OCI-LY1 (cell line): ENCODE measurements around the gene PDXDC1.
"Not testable (repeated sequence)": the region's sequence is repeated elsewhere in the genome, so short reads cannot be mapped to it uniquely, and the experiment has no call there.

Source experiments
- H2AFZ ChIP-seq: fragments of 200-600 bp; sonication (generic), shearing (Covaris generic); 2 replicates; pipeline ENCODE4 v1.6.0; 2014; ENCODE audit warnings: antibody characterized with exemption, mild to moderate bottlenecking, low read length
- H3F3A ChIP-seq: fragments of 200-600 bp; sonication (generic), shearing (Covaris generic); 2 replicates; pipeline ENCODE4 v1.6.0; 2014; ENCODE audit warnings: mild to moderate bottlenecking, antibody characterized with exemption, low read length, moderate library complexity; ENCODE audit not compliant: insufficient read depth
- H3K27ac ChIP-seq: fragments of 200-600 bp; sonication (generic); 2 replicates; pipeline ENCODE4 v1.5.1; 2014; ENCODE audit warnings: low read length, mixed run types, mild to moderate bottlenecking, low read depth; ENCODE audit not compliant: poor library complexity, severe bottlenecking
- H3K27me3 ChIP-seq: fragments of 200-600 bp; sonication (generic); 2 replicates; pipeline ENCODE4 v1.6.0; 2014; ENCODE audit warnings: antibody characterized with exemption, mild to moderate bottlenecking, low read length, moderate library complexity; ENCODE audit not compliant: insufficient read depth
- H3K36me3 ChIP-seq: fragments of 200-600 bp; sonication (generic); 2 replicates; pipeline ENCODE4 v1.6.1; 2014; ENCODE audit warnings: mild to moderate bottlenecking, antibody characterized with exemption, low read length, moderate library complexity, mixed read lengths; ENCODE audit not compliant: insufficient read depth
- H3K4me1 ChIP-seq: fragments of 200-600 bp; sonication (generic); 2 replicates; pipeline ENCODE4 v1.5.1; 2014; ENCODE audit warnings: mild to moderate bottlenecking, low read length, moderate library complexity; ENCODE audit not compliant: insufficient read depth, severe bottlenecking
- H3K4me2 ChIP-seq: fragments of 200-600 bp; sonication (generic), shearing (Covaris generic); 2 replicates; pipeline ENCODE4 v1.6.1; 2014; ENCODE audit warnings: low read length
- H3K4me3 ChIP-seq: fragments of 200-600 bp; sonication (generic); 2 replicates; pipeline ENCODE4 v1.5.1; 2014; ENCODE audit warnings: low read length, low read depth, mild to moderate bottlenecking, mixed read lengths; ENCODE audit not compliant: poor library complexity, severe bottlenecking
- H3K79me2 ChIP-seq: fragments of 200-600 bp; shearing (Covaris generic); 2 replicates; pipeline ENCODE4 v1.6.1; 2016; ENCODE audit warnings: mixed run types, low read length, mixed read lengths; ENCODE audit not compliant: insufficient read depth
- H3K9ac ChIP-seq: fragments of 200-600 bp; sonication (generic), shearing (Covaris generic); 2 replicates; pipeline ENCODE4 v1.6.1; 2014; ENCODE audit warnings: mild to moderate bottlenecking, low read length, mixed read lengths
- H3K9me2 ChIP-seq: fragments of 200-600 bp; sonication (generic), shearing (Covaris generic); 2 replicates; pipeline ENCODE4 v1.6.1; 2014; ENCODE audit warnings: low read depth, mild to moderate bottlenecking, low read length, mixed read lengths
- H3K9me3 ChIP-seq: fragments of 200-600 bp; shearing (Covaris generic); 2 replicates; pipeline ENCODE4 v1.6.1; 2014; ENCODE audit warnings: low read length, mixed read lengths
- H4K20me1 ChIP-seq: fragments of 200-600 bp; sonication (generic), shearing (Covaris generic); 2 replicates; pipeline ENCODE4 v1.6.0; 2016; ENCODE audit warnings: mild to moderate bottlenecking, low read length; ENCODE audit not compliant: insufficient read depth

The PDXDC1 gene

DNA sequence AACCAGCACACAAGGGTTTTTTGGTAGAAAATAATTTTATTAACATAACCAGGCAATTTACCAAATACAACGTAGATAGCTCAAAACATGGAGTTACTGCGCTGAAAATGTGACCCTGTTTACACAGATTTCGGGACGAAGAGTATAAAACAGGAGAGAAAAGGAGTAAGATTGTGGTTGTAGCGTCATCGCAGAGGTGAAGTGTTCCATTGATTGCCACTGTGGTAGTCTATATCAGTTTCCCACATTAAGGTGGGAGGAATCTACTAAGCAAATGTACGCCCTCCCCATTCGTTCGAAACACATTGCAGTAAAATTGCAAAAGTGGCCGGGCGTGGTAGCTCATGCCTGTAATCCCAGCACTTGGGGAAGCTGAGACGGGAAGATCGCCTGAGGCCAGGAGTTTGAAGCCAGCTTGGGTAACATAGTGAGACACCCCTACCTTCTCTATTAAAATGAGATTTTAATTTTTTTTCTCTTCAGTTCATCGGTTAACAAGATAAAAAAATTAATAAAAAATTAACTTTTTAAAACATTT is 972 bp upstream of the PDXDC1 start:
- Histone ChIP-seq H3K4me2 (peak overlapping the region; percentile 80), H3K4me1 (peaks cover 24% of the 10 kb centered on the region), H3K9ac (peak overlapping the region; percentile 75), H3K4me3 (peak overlapping the region; percentile 73)
- H3F3A ChIP-seq, H3K27ac ChIP-seq, H4K20me1 ChIP-seq, H3K9me3 ChIP-seq, H3K27me3 ChIP-seq, H3K9me2 ChIP-seq, H3K79me2 ChIP-seq, H3K36me3 ChIP-seq, H2AFZ ChIP-seq: not testable (repeated sequence)

DNA sequence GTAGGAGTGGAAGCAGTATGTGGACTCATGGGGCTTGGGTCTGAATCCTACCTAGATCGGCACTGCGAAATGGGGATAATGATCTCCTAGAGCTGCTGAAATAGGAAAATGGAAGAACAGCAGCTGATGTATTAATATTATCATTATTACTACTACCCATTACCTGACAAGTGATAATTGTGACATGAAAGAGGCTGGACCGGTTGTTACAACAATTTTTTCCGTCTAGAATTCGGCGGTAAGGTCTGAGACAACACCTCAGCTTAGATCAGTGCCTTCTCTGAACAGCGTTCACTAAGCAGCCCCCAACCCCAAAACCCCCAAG is 533 bp upstream of the PDXDC1 start:
- not testable (repeated sequence) for H3K9me3 ChIP-seq, H3K79me2 ChIP-seq, H4K20me1 ChIP-seq, H3K27me3 ChIP-seq, H3F3A ChIP-seq, H3K27ac ChIP-seq, H3K9me2 ChIP-seq, H3K36me3 ChIP-seq
- Histone ChIP-seq H2AFZ (peak overlapping the region; percentile 92; the same call in 1 of the 2 replicates), H3K4me3 (peak overlapping the region; percentile 73), H3K9ac (peak overlapping the region; percentile 75), H3K4me1 (peaks cover 28% of the 10 kb centered on the region), H3K4me2 (peak overlapping the region; percentile 80)

DNA sequence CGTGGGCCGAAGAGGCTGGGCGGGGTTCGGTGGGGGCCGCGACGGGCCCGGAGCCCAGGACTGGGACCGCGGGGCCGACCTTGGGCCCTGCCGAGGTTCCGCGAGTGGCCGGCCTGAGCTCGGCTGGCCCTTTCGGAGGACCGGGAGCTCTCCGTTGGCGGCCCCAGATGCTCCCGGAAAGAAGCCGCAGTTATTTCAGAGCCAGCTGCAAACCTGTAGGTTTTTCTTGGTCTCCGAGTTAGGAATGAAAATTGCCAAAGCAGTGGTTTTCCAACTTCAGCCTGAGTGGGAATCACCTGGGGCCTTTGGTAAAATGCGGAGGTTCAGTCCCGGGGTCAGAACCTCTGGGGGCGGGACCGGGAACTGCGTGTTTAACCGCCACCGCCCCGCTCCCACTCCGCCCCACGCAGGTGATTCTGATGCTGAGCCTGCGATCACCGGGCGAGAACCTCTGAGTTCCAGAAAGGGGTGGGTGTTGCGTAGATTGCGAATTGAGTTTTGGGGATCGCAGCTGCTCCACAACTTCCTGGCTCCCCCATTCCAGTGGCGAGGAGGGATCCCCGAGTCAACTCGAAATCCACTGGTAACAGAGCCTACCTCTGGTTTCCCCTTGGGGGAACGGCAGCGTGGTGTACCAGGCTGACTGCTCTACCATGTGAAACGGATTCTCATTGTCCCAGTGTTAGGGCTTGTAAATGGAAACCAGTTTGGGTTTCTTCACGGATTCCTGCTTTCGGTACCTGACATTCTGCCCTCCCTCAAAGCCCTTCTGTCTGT is 780 bp downstream of the PDXDC1 start:
- not testable (repeated sequence) for H3K9me2 ChIP-seq, H4K20me1 ChIP-seq, H3K79me2 ChIP-seq, H3F3A ChIP-seq, H3K36me3 ChIP-seq, H3K27me3 ChIP-seq, H3K9me3 ChIP-seq, H2AFZ ChIP-seq
- Histone ChIP-seq H3K4me1 (peaks cover 28% of the 10 kb centered on the region), H3K27ac (peak overlapping the region; percentile 22), H3K4me2 (peak overlapping the region; percentile 80), H3K4me3 (peak overlapping the region; percentile 73), H3K9ac (peak overlapping the region; percentile 75)

DNA sequence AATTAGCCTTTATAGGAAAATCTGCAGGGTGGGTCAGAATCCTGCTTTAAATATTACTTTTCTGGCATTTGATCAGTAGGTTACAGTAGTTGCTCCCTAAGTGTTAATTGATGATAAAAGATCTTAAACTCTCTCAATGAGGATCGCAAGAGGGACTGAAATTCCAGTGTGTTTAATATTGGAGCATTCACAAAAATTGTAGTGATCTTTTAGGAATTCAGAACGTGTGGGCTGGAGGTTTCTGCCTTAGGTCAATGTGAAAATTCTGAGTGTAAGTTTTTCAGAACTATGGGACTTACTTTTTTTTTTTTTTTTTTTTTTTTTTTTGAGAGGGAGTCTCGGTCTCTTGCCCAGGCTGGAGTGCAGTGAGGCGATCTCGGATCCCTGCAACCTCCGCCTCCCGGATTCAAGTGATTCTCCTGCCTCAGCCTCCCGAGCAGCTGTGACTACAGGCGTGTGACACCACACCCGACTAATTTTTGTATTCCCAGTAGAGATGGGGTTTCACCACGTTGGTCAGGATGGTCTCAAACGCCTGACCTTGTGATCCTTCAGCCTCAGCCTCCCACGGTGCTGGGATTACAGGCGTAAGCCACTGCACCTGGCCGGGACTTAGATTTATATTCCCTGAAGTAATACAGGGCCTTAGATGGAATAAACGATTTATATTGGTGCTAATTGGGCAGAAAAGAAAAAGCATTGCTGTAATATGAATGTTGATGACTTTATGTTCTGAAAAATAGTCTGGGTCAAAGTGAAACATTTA is 2.3 kb downstream of the PDXDC1 start:
- H3K27ac ChIP-seq, H2AFZ ChIP-seq, H3K79me2 ChIP-seq, H3K9me3 ChIP-seq, H3F3A ChIP-seq, H3K9me2 ChIP-seq, H4K20me1 ChIP-seq, H3K36me3 ChIP-seq, H3K27me3 ChIP-seq: not testable (repeated sequence)
- Histone ChIP-seq H3K4me3 (peak overlapping the region; percentile 73), H3K4me1 (peaks cover 33% of the 10 kb centered on the region), H3K9ac (peak overlapping the region; percentile 47; the same call in 1 of the 2 replicates), H3K4me2 (peak overlapping the region; percentile 80)

DNA sequence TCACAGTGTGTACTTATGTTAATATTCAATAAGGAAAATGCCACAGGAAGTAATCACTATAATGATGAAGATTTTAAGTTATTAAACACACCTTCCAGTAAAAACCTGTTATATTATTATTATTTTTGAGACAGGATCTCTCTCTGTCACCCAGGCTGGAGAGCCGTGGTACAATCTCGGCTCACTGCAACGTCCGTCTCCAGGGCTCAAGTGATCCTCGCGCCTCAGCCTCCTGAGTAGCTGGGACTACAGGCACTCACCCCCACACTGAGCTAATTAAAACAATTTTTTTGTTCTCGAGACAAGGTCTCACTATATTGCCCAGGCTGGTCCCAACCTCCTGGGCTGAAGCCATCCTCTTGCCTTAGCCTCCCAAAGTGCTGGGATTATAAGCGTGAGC is 3.5 kb downstream of the PDXDC1 start:
- H4K20me1 ChIP-seq, H3K36me3 ChIP-seq, H3K4me3 ChIP-seq, H3K9me2 ChIP-seq, H3K9me3 ChIP-seq, H3K27ac ChIP-seq, H3K79me2 ChIP-seq, H3F3A ChIP-seq, H3K4me2 ChIP-seq, H3K9ac ChIP-seq, H2AFZ ChIP-seq, H3K27me3 ChIP-seq: not testable (repeated sequence)
- peaks cover 41% of the 10 kb centered on the region for H3K4me1 ChIP-seq

DNA sequence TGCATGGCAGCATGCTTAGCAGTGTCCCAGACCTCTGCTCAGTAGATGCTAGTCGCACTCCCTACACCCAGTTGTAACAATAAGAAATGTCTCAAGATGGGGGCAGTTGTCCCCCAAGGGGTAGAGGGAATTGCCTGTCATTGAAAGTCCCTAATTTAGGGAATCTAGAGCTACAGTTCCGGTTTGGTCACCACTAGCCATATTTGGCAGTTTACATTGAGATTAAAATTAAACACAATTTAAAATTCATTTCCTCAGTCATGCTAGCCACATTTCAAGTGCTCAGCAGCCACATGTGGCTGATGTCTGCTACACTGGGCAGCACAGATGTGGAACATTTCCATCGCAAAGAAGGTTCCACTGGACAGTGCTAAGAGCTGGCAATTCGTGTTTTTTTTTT is 4.1 kb downstream of the PDXDC1 start:
- H3K36me3 ChIP-seq, H3K27me3 ChIP-seq, H3F3A ChIP-seq, H3K4me2 ChIP-seq, H3K9ac ChIP-seq, H3K4me3 ChIP-seq, H3K79me2 ChIP-seq, H2AFZ ChIP-seq, H3K9me3 ChIP-seq, H3K9me2 ChIP-seq, H4K20me1 ChIP-seq, H3K27ac ChIP-seq: not testable (repeated sequence)
- peaks cover 41% of the 10 kb centered on the region for H3K4me1 ChIP-seq

DNA sequence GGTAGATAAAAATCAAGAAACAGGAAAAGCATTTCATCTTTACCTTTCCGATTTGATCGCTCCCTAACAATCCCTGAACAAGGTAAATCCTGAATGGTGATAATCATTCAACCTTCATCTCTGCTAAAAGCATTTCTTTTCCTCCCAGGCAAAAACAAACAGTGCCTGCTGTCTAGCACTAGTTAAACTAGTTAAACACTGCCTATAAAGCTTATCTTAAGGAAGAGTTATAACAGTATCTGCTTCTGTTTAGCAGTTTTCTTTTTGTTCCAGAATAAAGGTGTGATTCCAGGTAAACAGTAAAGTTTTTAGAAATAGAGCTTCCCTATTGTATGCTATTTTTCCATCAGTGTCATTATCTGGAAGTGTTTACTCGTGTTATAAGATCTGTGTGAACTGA is 6.4 kb downstream of the PDXDC1 start:
- peaks cover 35% of the 10 kb centered on the region for H3K4me1 ChIP-seq
- H3K27me3 ChIP-seq, H3K27ac ChIP-seq, H3K4me3 ChIP-seq, H3F3A ChIP-seq, H3K9me2 ChIP-seq, H2AFZ ChIP-seq, H3K9ac ChIP-seq, H3K9me3 ChIP-seq, H4K20me1 ChIP-seq, H3K4me2 ChIP-seq: not testable (repeated sequence)
- H3K36me3 ChIP-seq: peaks cover 15% of the 10 kb centered on the region; the same call in 1 of the 2 replicates
- H3K79me2 ChIP-seq: peaks cover 17% of the 10 kb centered on the region
